Stimulated activated CD4-positive, alpha-beta T cell treated with anti-CD3 and anti-CD28 coated beads, Interleukin-15, amount 100 ng/mL, for 24 hours (primary cell): ENCODE results near the gene VWC2.
A peak's percentile ranks its signal among the peaks of the same experiment; 100 is the strongest.

Source experiments
- DNase-seq: peaks from one replicate; pipeline ENCODE4 v3.0.0-alpha.2; 2020

VWC2 gene

GRCh38 chr7:49773218-49773935, at the start of gene VWC2:
TSS of gene VWC2 (plus strand) at chr7:49773638. CDS start at chr7:49775436, 1,798 bp downstream.
- no peak for DNase-seq

- no peak for DNase-seq
These were observed 49.4 kb upstream of the VWC2 start for GRCh38 chr7:49724071-49724470.

GRCh38 chr7:49731836-49732235, 41.6 kb upstream of the VWC2 start:
- DNase-seq, result no peak

- no peak for DNase-seq
These were observed 10.8 kb upstream of the VWC2 start for GRCh38 chr7:49762666-49763065.

- no peak for DNase-seq
These were observed 9.6 kb upstream of the VWC2 start for GRCh38 chr7:49763791-49764190.

GRCh38 chr7:49766966-49767365, 6.5 kb upstream of the VWC2 start:
- no peak for DNase-seq

- DNase-seq, result no peak
These were observed 5.7 kb upstream of the VWC2 start for GRCh38 chr7:49767719-49768118.

- no peak for DNase-seq
These were observed 5.2 kb upstream of the VWC2 start for GRCh38 chr7:49768254-49768653.

GRCh38 chr7:49768835-49769234, 4.6 kb upstream of the VWC2 start:
- no peak for DNase-seq

GRCh38 chr7:49769285-49769857, 4.1 kb upstream of the VWC2 start:
- no peak for DNase-seq

GRCh38 chr7:49770838-49771237, 2.6 kb upstream of the VWC2 start:
- DNase-seq, result no peak

- DNase-seq, result no peak
These were observed 1.8 kb upstream of the VWC2 start for GRCh38 chr7:49771427-49772176.

- no peak for DNase-seq
These were observed 571 bp upstream of the VWC2 start for GRCh38 chr7:49772916-49773217.

GRCh38 chr7:49773936-49774458, 559 bp downstream of the VWC2 start:
- no peak for DNase-seq

- DNase-seq, result no peak
These were observed 1.1 kb downstream of the VWC2 start for GRCh38 chr7:49774459-49775064.

GRCh38 chr7:49775065-49775948, 1.9 kb downstream of the VWC2 start:
- DNase-seq, result peak; percentile 7

GRCh38 chr7:49775949-49776443, 2.6 kb downstream of the VWC2 start:
- DNase-seq, result no peak

GRCh38 chr7:49776994-49777393, 3.6 kb downstream of the VWC2 start:
- DNase-seq, result no peak

- no peak for DNase-seq
These were observed 5.4 kb downstream of the VWC2 start for GRCh38 chr7:49778731-49779270.

- DNase-seq, result no peak
These were observed 7.5 kb downstream of the VWC2 start for GRCh38 chr7:49780953-49781352.

- DNase-seq, result no peak
These were observed 8.6 kb downstream of the VWC2 start for GRCh38 chr7:49781996-49782395.

GRCh38 chr7:49783446-49783845, 10.0 kb downstream of the VWC2 start:
- no peak for DNase-seq
